ENCODE data around the gene TMEM170B.

The TMEM170B gene

DNA sequence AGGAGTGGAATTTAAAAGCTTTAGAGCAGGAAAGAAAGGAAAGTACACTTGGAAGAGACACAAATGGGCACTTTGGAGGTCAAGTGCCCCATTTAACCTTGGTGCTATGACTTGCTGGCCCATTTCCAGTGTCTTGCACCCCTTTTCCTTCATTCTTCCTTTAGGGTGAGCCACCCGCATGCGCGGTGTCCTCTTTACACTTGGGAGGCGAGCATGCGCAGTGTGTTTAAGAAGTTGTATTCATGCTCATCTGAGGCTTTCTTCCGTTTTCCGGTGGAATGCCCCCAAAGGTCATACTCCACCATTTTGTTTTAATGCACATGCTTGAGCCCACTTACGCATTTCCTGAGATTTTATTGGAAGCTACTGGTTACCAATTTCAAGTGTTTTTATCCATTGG, 29.1 kb downstream of the TMEM170B start:
- H3K9ac ChIP-seq (ENCODE audit: low read depth, low read length) = no peak overlapping the region
- no peaks in the 10 kb centered on the region for H3K27me3 ChIP-seq (ENCODE audit: control insufficient read depth, insufficient read depth, low read length)
- H3K9me3 ChIP-seq (ENCODE audit: control insufficient read depth, insufficient read depth, low read length) = no peaks in the 10 kb centered on the region
- no peaks in the 10 kb centered on the region for H3K36me3 ChIP-seq (ENCODE audit: control insufficient read depth, insufficient read depth, low read length)
- no peak overlapping the region for H3K4me3 ChIP-seq (ENCODE audit: low read depth, low read length)
- H3K4me1 ChIP-seq (ENCODE audit: control insufficient read depth, insufficient read depth, low read length) = no peaks in the 10 kb centered on the region

- Histone ChIP-seq H3K4me1 (ENCODE audit: control insufficient read depth, insufficient read depth, low read length) (no peaks in the 10 kb centered on the region), H3K36me3 (ENCODE audit: control insufficient read depth, insufficient read depth, low read length) (no peaks in the 10 kb centered on the region), H3K4me3 (ENCODE audit: low read depth, low read length) (no peak overlapping the region), H3K27me3 (ENCODE audit: control insufficient read depth, insufficient read depth, low read length) (no peaks in the 10 kb centered on the region), H3K9ac (ENCODE audit: low read depth, low read length) (no peak overlapping the region), H3K9me3 (ENCODE audit: control insufficient read depth, insufficient read depth, low read length) (no peaks in the 10 kb centered on the region)
Measured at GRCh38 chr6:11571073-11571472, 33.5 kb downstream of the TMEM170B start.

DNA sequence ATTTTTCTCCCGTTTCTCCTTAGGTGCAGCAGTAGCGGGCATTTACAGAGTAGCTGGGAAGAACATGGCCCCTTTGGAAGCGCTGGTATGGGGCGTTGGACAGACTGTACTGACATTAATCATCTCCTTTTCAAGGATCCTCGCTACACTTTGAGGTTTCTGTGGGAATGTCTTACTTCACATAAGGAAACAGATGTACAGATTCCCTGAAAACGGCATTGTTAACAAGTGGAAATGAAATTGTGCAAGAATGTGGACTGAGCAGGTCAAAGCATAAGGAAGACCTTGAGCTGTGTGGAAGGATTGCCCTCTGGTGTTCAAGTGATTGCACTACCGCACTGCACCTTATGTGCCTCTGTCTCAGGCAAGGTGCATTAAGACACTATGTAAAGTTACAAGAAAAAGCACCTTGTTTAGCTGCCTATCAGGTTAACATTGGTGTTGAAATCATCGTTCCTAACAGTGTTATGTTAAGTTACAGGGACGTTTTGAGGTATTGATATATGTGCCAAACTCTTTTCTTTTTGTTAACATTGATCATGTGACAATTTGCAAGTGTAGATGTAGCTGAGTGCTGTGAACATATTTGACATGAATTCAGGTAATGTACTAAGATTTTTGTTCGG, 38.0 kb downstream of the TMEM170B start:
- no peaks in the 10 kb centered on the region for H3K36me3 ChIP-seq (ENCODE audit: control insufficient read depth, insufficient read depth, low read length)
- H3K27me3 ChIP-seq (ENCODE audit: control insufficient read depth, insufficient read depth, low read length) = no peaks in the 10 kb centered on the region
- no peak overlapping the region for H3K9ac ChIP-seq (ENCODE audit: low read depth, low read length)
- no peaks in the 10 kb centered on the region for H3K9me3 ChIP-seq (ENCODE audit: control insufficient read depth, insufficient read depth, low read length)
- no peak overlapping the region for H3K4me3 ChIP-seq (ENCODE audit: low read depth, low read length)
- no peaks in the 10 kb centered on the region for H3K4me1 ChIP-seq (ENCODE audit: control insufficient read depth, insufficient read depth, low read length)

DNA sequence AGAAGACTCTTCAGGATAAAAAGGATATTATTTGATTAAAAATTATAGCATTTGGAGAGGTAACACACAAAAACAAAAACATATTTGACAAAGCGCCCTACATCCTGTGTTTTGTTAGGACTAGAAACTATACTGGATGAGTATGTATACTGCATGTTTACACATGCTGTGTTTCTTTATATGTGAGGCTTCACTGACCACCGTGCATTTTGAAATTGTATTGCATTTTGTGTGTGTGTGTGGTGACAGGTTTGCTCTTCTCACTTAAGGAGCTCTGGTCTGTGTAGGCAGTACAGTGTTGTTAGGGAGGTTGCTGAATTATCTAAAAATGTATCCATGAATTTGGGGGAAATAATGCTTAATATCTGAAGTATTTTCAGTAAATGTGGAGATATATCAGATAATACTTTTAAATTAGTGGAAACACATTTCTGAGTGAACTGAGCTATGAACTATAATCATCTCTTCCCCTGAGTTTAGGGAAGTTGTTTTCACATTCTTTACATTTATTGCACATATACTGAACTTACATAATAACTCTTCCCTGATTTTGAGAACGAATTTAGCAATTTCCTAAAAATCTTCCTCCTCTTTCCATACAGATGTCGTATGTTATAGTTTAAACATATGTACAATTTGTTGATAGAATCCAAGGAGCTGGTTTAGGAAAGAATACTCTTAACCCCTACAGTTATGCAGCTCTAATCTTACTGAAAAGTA, 43.3 kb downstream of the TMEM170B start:
- Histone ChIP-seq H3K27me3 (ENCODE audit: control insufficient read depth, insufficient read depth, low read length) (no peaks in the 10 kb centered on the region), H3K9me3 (ENCODE audit: control insufficient read depth, insufficient read depth, low read length) (no peaks in the 10 kb centered on the region), H3K9ac (ENCODE audit: low read depth, low read length) (no peak overlapping the region), H3K4me3 (ENCODE audit: low read depth, low read length) (no peak overlapping the region), H3K4me1 (ENCODE audit: control insufficient read depth, insufficient read depth, low read length) (no peaks in the 10 kb centered on the region), H3K36me3 (ENCODE audit: control insufficient read depth, insufficient read depth, low read length) (no peaks in the 10 kb centered on the region)

DNA sequence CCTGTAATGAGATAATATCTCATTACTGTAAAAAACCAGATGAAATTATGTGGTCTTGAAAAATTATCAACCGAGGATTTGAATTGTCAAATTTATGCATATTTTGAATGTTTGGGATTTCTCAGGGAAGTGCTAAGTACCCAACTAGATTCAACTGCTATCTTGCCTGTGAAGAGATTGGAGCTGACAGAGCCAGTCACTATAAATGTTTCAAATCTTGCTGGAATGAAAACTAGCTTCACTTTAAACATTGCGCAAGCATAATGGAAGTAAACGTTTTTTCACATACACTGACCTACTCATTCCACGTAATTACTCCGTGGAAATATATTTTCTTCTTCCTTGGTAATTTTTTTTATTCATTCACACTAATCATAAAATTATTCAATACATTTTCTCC, 46.7 kb downstream of the TMEM170B start:
- Histone ChIP-seq H3K4me3 (ENCODE audit: low read depth, low read length) (no peak overlapping the region), H3K4me1 (ENCODE audit: control insufficient read depth, insufficient read depth, low read length) (peaks cover 4% of the 10 kb centered on the region), H3K9me3 (ENCODE audit: control insufficient read depth, insufficient read depth, low read length) (no peaks in the 10 kb centered on the region), H3K27me3 (ENCODE audit: control insufficient read depth, insufficient read depth, low read length) (no peaks in the 10 kb centered on the region), H3K9ac (ENCODE audit: low read depth, low read length) (no peak overlapping the region), H3K36me3 (ENCODE audit: control insufficient read depth, insufficient read depth, low read length) (no peaks in the 10 kb centered on the region)

- Histone ChIP-seq H3K4me1 (ENCODE audit: control insufficient read depth, insufficient read depth, low read length) (peaks cover 4% of the 10 kb centered on the region), H3K9ac (ENCODE audit: low read depth, low read length) (no peak overlapping the region), H3K36me3 (ENCODE audit: control insufficient read depth, insufficient read depth, low read length) (no peaks in the 10 kb centered on the region), H3K4me3 (ENCODE audit: low read depth, low read length) (no peak overlapping the region), H3K9me3 (ENCODE audit: control insufficient read depth, insufficient read depth, low read length) (no peaks in the 10 kb centered on the region), H3K27me3 (ENCODE audit: control insufficient read depth, insufficient read depth, low read length) (no peaks in the 10 kb centered on the region)
Measured at GRCh38 chr6:11585426-11586016, 48.0 kb downstream of the TMEM170B start.

DNA sequence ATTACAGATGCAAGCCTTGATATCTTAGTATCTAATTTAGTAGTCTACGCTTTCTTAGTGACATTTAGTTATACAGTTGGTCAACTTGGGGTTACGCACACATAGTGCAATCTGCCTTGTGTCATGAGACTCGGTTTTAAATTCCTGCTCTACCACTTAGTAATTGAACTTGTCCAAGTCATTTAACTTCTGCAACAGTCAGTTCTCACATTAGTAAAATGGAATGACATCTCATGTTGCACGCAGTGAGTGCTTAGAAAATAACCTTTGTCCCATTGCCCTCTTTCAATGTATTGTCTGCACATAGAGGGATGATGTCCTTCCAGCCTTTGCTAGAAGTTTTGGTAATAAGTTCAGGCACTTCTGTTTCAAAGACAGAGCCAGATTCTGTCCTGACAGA, 48.6 kb downstream of the TMEM170B start:
- no peaks in the 10 kb centered on the region for H3K9me3 ChIP-seq (ENCODE audit: control insufficient read depth, insufficient read depth, low read length)
- H3K27me3 ChIP-seq (ENCODE audit: control insufficient read depth, insufficient read depth, low read length) = no peaks in the 10 kb centered on the region
- H3K9ac ChIP-seq (ENCODE audit: low read depth, low read length) = no peak overlapping the region
- H3K4me3 ChIP-seq (ENCODE audit: low read depth, low read length) = no peak overlapping the region
- peaks cover 4% of the 10 kb centered on the region for H3K4me1 ChIP-seq (ENCODE audit: control insufficient read depth, insufficient read depth, low read length)
- no peaks in the 10 kb centered on the region for H3K36me3 ChIP-seq (ENCODE audit: control insufficient read depth, insufficient read depth, low read length)

GRCh38 chr6:11586536-11586935, 49.0 kb downstream of the TMEM170B start:
- Histone ChIP-seq H3K4me1 (ENCODE audit: control insufficient read depth, insufficient read depth, low read length) (peaks cover 4% of the 10 kb centered on the region), H3K4me3 (ENCODE audit: low read depth, low read length) (no peak overlapping the region), H3K27me3 (ENCODE audit: control insufficient read depth, insufficient read depth, low read length) (no peaks in the 10 kb centered on the region), H3K9me3 (ENCODE audit: control insufficient read depth, insufficient read depth, low read length) (no peaks in the 10 kb centered on the region), H3K9ac (ENCODE audit: low read depth, low read length) (no peak overlapping the region), H3K36me3 (ENCODE audit: control insufficient read depth, insufficient read depth, low read length) (no peaks in the 10 kb centered on the region)

GRCh38 chr6:11589261-11589660, 51.7 kb downstream of the TMEM170B start:
- Histone ChIP-seq H3K9ac (ENCODE audit: low read depth, low read length) (no peak overlapping the region), H3K4me3 (ENCODE audit: low read depth, low read length) (no peak overlapping the region), H3K9me3 (ENCODE audit: control insufficient read depth, insufficient read depth, low read length) (no peaks in the 10 kb centered on the region), H3K27me3 (ENCODE audit: control insufficient read depth, insufficient read depth, low read length) (no peaks in the 10 kb centered on the region), H3K4me1 (ENCODE audit: control insufficient read depth, insufficient read depth, low read length) (peaks cover 4% of the 10 kb centered on the region), H3K36me3 (ENCODE audit: control insufficient read depth, insufficient read depth, low read length) (no peaks in the 10 kb centered on the region)

- no peaks in the 10 kb centered on the region for H3K9me3 ChIP-seq (ENCODE audit: control insufficient read depth, insufficient read depth, low read length)
- no peak overlapping the region for H3K4me3 ChIP-seq (ENCODE audit: low read depth, low read length)
- no peaks in the 10 kb centered on the region for H3K4me1 ChIP-seq (ENCODE audit: control insufficient read depth, insufficient read depth, low read length)
- no peaks in the 10 kb centered on the region for H3K36me3 ChIP-seq (ENCODE audit: control insufficient read depth, insufficient read depth, low read length)
- H3K27me3 ChIP-seq (ENCODE audit: control insufficient read depth, insufficient read depth, low read length) = no peaks in the 10 kb centered on the region
- no peak overlapping the region for H3K9ac ChIP-seq (ENCODE audit: low read depth, low read length)
Measured at GRCh38 chr6:11592294-11592906, 54.9 kb downstream of the TMEM170B start.

- H3K9me3 ChIP-seq (ENCODE audit: control insufficient read depth, insufficient read depth, low read length) = no peaks in the 10 kb centered on the region
- H3K9ac ChIP-seq (ENCODE audit: low read depth, low read length) = no peak overlapping the region
- H3K4me3 ChIP-seq (ENCODE audit: low read depth, low read length) = no peak overlapping the region
- H3K36me3 ChIP-seq (ENCODE audit: control insufficient read depth, insufficient read depth, low read length) = no peaks in the 10 kb centered on the region
- no peaks in the 10 kb centered on the region for H3K4me1 ChIP-seq (ENCODE audit: control insufficient read depth, insufficient read depth, low read length)
- no peaks in the 10 kb centered on the region for H3K27me3 ChIP-seq (ENCODE audit: control insufficient read depth, insufficient read depth, low read length)
Measured at GRCh38 chr6:11593096-11593495, 55.5 kb downstream of the TMEM170B start.

DNA sequence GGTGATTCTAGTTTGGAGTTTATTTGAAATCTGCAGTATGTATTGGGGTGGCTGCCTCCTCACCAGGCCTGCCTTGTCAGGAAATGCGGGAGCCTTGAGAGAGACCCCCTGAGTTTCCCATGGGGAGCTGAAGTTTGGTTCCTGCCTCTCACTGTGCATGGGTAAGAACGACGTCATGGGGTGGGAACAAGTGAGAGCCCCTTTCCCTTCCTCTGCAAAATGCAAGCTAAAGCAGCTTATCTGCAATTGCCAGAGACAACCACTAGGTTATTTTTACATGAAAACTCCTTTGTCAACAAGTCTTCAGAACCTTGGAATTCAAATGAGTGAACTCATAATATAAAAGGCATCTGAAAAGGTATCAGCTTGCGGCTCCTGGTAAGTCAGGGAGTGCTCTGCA, 58.4 kb downstream of the TMEM170B start:
- Histone ChIP-seq H3K4me1 (ENCODE audit: control insufficient read depth, insufficient read depth, low read length) (no peaks in the 10 kb centered on the region), H3K9ac (ENCODE audit: low read depth, low read length) (no peak overlapping the region), H3K9me3 (ENCODE audit: control insufficient read depth, insufficient read depth, low read length) (no peaks in the 10 kb centered on the region), H3K4me3 (ENCODE audit: low read depth, low read length) (no peak overlapping the region), H3K36me3 (ENCODE audit: control insufficient read depth, insufficient read depth, low read length) (no peaks in the 10 kb centered on the region), H3K27me3 (ENCODE audit: control insufficient read depth, insufficient read depth, low read length) (no peaks in the 10 kb centered on the region)

All from iPS-15b (cell line).